ENCODE results near the gene SF1. TPM values are rescaled to one million over a fixed set of nuclear protein-coding genes. Genes with fewer than 3 reads are reported as not detected.
"Not testable (repeated sequence)": the region's sequence is repeated elsewhere in the genome, so short reads cannot be mapped to it uniquely, and the experiment has no call there.

SF1 gene
- total RNA-seq, 1 experiment from 2014 or later, result 472 TPM

DNA sequence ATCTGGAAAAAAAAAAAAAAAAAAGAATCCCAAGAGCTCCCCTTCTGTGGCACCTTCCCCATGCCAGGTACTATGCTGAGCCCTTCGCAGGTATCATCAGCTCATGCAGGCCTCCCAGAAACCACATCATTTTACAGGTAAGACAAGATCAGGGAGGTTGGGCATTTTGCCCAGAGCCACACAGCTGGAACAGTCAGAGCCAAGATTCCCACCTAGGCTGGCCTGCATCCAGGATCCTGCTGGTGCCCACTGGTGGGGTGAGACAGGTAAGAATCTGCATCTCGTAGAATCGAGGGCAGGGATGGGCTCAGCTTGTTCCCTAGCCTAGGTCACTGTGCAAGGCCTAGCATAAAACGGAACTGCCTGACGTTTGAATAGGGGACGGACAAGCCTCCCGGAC is 47.7 kb upstream of the SF1 start:
- Histone ChIP-seq H3K36me3 (ENCODE audit: insufficient read depth, low read length, poor library complexity, severe bottlenecking) (no peaks in the 10 kb centered on the region), H3K9me3 (ENCODE audit: low read depth, low read length, poor library complexity, severe bottlenecking) (no peaks in the 10 kb centered on the region), H3K27ac (ENCODE audit: low read depth, low read length, poor library complexity, severe bottlenecking) (no peak overlapping the region), H3K4me3 (ENCODE audit: low read depth, low read length, poor library complexity, severe bottlenecking) (no peak overlapping the region), H3K4me1 (ENCODE audit: insufficient read depth, low read length, poor library complexity, severe bottlenecking) (no peaks in the 10 kb centered on the region), H3K27me3 (replicated peaks; ENCODE audit: insufficient read depth, low read depth, low read length, poor library complexity) (no peaks in the 10 kb centered on the region)
- no TSS peak for BruUV-seq (replicated peaks)
- POLR2A ChIA-PET (ENCODE audit: low non-redundant PET), result no interaction called here
- intact Hi-C loops (cut with micrococcal nuclease; ENCODE audit: unreplicated experiment), result no loop called here
- CTCF ChIA-PET, result no interaction called here
- TF ChIP-seq CTCF (conservative IDR thresholded peaks at IDR 0.05; ENCODE audit: low read depth, low read length) (no peak), EZH2 (IDR thresholded peaks at IDR 0.05; ENCODE audit: borderline replicate concordance, low read depth, low read length, poor library complexity, severe bottlenecking) (no peak)
- DNase-seq (ENCODE audit: low spot score), result no peak

- Histone ChIP-seq H3K4me1 (ENCODE audit: insufficient read depth, low read length, poor library complexity, severe bottlenecking) (no peaks in the 10 kb centered on the region), H3K27ac (ENCODE audit: low read depth, low read length, poor library complexity, severe bottlenecking) (no peak overlapping the region), H3K36me3 (ENCODE audit: insufficient read depth, low read length, poor library complexity, severe bottlenecking) (no peaks in the 10 kb centered on the region), H3K27me3 (replicated peaks; ENCODE audit: insufficient read depth, low read depth, low read length, poor library complexity) (no peaks in the 10 kb centered on the region), H3K4me3 (ENCODE audit: low read depth, low read length, poor library complexity, severe bottlenecking) (no peak overlapping the region), H3K9me3 (ENCODE audit: low read depth, low read length, poor library complexity, severe bottlenecking) (no peaks in the 10 kb centered on the region)
- TF ChIP-seq CTCF (conservative IDR thresholded peaks at IDR 0.05; ENCODE audit: low read depth, low read length) (no peak), EZH2 (IDR thresholded peaks at IDR 0.05; ENCODE audit: borderline replicate concordance, low read depth, low read length, poor library complexity, severe bottlenecking) (no peak)
- DNase-seq (ENCODE audit: low spot score), result no peak
- BruUV-seq (replicated peaks), result no TSS peak
- intact Hi-C loops (cut with micrococcal nuclease; ENCODE audit: unreplicated experiment), result no loop called here
- ChIA-PET POLR2A (ENCODE audit: low non-redundant PET) (no interaction called here), CTCF (no interaction called here)
Measured at GRCh38 chr11:64823568-64824119, 45.3 kb upstream of the SF1 start.

- no peaks in the 10 kb centered on the region for H3K4me1 ChIP-seq (ENCODE audit: insufficient read depth, low read length, poor library complexity, severe bottlenecking)
- H3K4me3 ChIP-seq (ENCODE audit: low read depth, low read length, poor library complexity, severe bottlenecking), result no peak overlapping the region
- BruUV-seq (replicated peaks), result no TSS peak
- no peak overlapping the region for H3K27ac ChIP-seq (ENCODE audit: low read depth, low read length, poor library complexity, severe bottlenecking)
- no peak for DNase-seq (ENCODE audit: low spot score)
- TF ChIP-seq EZH2 (IDR thresholded peaks at IDR 0.05; ENCODE audit: borderline replicate concordance, low read depth, low read length, poor library complexity, severe bottlenecking), result no peak
- TF ChIP-seq CTCF (conservative IDR thresholded peaks at IDR 0.05; ENCODE audit: low read depth, low read length), result no peak
- intact Hi-C loops (cut with micrococcal nuclease; ENCODE audit: unreplicated experiment), result no loop called here
- H3K36me3 ChIP-seq (ENCODE audit: insufficient read depth, low read length, poor library complexity, severe bottlenecking), result no peaks in the 10 kb centered on the region
- H3K9me3 ChIP-seq (ENCODE audit: low read depth, low read length, poor library complexity, severe bottlenecking), result no peaks in the 10 kb centered on the region
- POLR2A ChIA-PET (ENCODE audit: low non-redundant PET), result no interaction called here
- H3K27me3 ChIP-seq (replicated peaks; ENCODE audit: insufficient read depth, low read depth, low read length, poor library complexity), result no peaks in the 10 kb centered on the region
- CTCF ChIA-PET, result no interaction called here
Measured at GRCh38 chr11:64817476-64817875, 39.1 kb upstream of the SF1 start.

GRCh38 chr11:64815433-64815832 is 37.1 kb upstream of the SF1 start:
- H3K27ac ChIP-seq (ENCODE audit: low read depth, low read length, poor library complexity, severe bottlenecking); BruUV-seq (replicated peaks); H3K36me3 ChIP-seq (ENCODE audit: insufficient read depth, low read length, poor library complexity, severe bottlenecking); H3K27me3 ChIP-seq (replicated peaks; ENCODE audit: insufficient read depth, low read depth, low read length, poor library complexity); intact Hi-C loops (cut with micrococcal nuclease; ENCODE audit: unreplicated experiment); CTCF ChIA-PET; DNase-seq (ENCODE audit: low spot score); H3K4me1 ChIP-seq (ENCODE audit: insufficient read depth, low read length, poor library complexity, severe bottlenecking); H3K9me3 ChIP-seq (ENCODE audit: low read depth, low read length, poor library complexity, severe bottlenecking); H3K4me3 ChIP-seq (ENCODE audit: low read depth, low read length, poor library complexity, severe bottlenecking); POLR2A ChIA-PET (ENCODE audit: low non-redundant PET): not testable (repeated sequence)
